ENCODE data around the gene FAM187B. TPM values are rescaled to one million over a fixed set of nuclear protein-coding genes. Genes with fewer than 3 reads are reported as not detected.

FAM187B gene
- total RNA-seq, 2 donors from 2014 or later: 1.1 TPM; not detected in 1

DNA sequence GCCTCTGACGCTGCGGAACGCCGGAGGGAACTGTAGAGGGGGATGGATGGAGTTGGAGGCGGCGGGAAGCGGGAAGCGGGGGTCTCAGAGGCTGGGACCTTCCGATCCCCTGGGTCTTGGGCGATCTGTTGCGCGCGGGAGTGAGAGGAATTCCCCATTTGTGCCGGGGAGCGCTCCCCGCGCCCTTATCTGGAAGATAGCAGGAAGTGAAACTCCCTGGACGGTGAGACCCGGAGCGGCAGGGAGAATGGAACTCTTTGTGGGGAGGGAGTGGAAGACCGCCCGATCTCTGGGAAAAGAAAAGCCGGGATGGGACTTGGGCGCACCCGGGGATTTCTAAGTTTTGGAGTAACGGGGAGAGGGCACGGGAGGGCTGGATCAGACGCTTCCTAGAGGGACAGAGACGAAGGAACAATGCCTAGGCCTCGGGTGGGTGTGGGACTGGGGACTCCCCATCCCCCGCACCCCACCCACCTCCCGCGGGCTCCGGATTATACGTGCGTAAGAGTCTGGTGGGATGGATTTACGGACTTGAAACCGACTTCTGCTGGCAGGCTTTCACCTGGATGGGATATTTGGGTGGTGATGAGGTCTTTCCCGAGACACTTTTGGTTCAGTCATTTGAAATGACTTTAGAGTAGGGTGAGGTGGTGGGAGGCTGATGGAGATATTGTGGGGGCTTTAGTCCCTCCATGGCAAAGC is 20.8 kb upstream of the FAM187B start:
- H3K4me3 ChIP-seq: peak overlapping the region; percentile 64 to 72
- H3K27me3 ChIP-seq (replicated peaks; ENCODE audit: insufficient read depth): no peaks in the 10 kb centered on the region
- H3K9me3 ChIP-seq: no peaks in the 10 kb centered on the region
- 5% methylated on average over 38 of the region's 39 CpGs for WGBS
- H3K36me3 ChIP-seq: no peaks in the 10 kb centered on the region
- intact Hi-C loops (cut with DNase I): no loop called here
- TF ChIP-seq CTCF (IDR thresholded peaks at IDR 0.05) (no peak), POLR2A (IDR thresholded peaks at IDR 0.05) (no peak), POLR2AphosphoS5 (IDR thresholded peaks at IDR 0.05) (no peak)
- H3K27ac ChIP-seq: peak overlapping the region; percentile 86 to 93
- no peaks in the 10 kb centered on the region for H3K4me1 ChIP-seq (replicated peaks)
- DNase-seq (ENCODE audit: low spot score): peak; percentile 26

DNA sequence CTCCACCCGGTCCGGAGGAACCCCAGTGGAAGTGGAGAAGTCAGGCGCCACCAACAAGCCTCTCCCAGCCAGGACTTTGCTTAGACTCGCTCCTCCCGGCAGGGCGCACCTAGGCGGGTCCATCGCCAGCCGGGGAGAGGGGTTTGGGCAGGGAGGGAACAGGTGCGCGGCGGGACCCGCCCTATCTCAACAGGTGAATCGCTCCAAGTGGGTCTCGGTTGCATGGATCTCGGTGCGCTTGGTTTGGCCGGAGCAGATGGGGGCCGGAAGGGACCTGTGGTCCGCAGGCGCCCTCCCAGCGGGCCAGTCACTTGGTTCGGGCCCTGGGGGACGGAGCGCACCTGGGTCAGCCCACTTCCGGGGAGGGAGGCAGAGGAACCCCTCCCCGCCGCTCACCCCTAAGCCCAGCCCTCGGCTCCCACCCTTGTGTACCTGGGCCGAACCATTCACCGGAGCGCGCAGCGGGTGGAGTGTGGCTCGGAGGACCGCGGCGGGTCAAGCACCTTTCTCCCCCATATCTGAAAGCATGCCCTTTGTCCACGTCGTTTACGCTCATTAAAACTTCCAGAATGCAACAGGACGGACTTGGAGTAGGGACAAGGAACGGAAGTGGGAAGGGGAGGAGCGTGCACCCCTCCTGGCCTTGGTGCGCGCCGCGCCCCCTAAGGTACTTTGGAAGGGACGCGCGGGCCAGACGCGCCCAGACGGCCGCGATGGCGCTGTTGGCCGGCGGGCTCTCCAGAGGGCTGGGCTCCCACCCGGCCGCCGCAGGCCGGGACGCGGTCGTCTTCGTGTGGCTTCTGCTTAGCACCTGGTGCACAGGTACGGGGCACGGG is 20.0 kb upstream of the FAM187B start, which contains the start of gene LSR:
Gene LSR (plus strand): TSS at position 693 of the 836 bp plus-strand sequence. CDS start 21 bp downstream, at position 714.
- no peaks in the 10 kb centered on the region for H3K4me1 ChIP-seq (replicated peaks)
- no peaks in the 10 kb centered on the region for H3K9me3 ChIP-seq
- peak within 1 kb of the TSS; percentile 86 to 93 for H3K27ac ChIP-seq
- TF ChIP-seq POLR2AphosphoS5 (IDR thresholded peaks at IDR 0.05) (peak; percentile 84), CTCF (IDR thresholded peaks at IDR 0.05) (peak in 3 of 4 experiments; percentile 6 to 42 (median 36)), POLR2A (IDR thresholded peaks at IDR 0.05) (peak; percentile 90)
- peak within 1 kb of the TSS; percentile 64 to 72 for H3K4me3 ChIP-seq
- intact Hi-C loops (cut with DNase I): no loop called here
- WGBS: 1% methylated on average over 38 of the region's 69 CpGs
- no peaks in the 10 kb centered on the region for H3K36me3 ChIP-seq
- no peaks in the 10 kb centered on the region for H3K27me3 ChIP-seq (replicated peaks; ENCODE audit: insufficient read depth)
- peak; percentile 93 for DNase-seq (ENCODE audit: low spot score)

DNA sequence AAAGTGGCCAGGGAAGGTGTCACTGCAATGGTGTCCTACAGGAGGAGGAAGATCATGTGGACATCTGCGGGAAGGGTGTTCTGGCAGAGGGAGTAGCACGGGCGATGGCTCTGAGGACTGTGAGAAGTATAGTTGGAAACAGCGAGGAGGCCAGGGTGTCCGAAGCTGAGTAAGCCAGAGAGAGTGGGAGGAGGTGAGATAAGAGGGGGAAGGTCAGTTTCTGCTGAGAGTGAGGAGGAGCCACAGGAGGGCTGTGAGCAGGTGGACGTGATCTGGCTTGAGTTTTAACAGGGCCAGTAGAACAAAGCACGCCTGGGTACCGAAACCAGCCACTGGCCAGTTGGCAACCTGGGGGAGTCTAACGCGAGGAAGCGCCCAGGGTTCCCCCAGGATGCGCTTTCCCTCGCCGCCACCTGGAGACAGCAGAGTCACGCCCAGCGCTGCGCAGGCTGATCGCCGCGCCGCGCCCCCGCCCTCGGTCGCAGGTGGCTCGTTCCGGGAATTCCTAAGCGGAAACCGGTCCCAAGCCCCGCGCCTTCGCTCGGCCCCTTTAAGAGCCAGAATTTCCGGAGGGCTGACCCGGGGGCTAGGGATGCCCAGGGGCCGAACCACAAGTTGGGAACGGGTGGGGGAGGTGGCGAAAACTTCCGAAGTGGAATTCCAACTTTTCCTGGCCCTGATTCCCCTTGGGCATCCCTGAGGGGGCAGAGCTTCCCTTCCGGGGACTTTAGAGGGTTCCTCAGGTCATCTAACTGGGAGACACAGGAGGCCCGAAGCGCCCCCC is 19.2 kb upstream of the FAM187B start:
- H3K27me3 ChIP-seq (replicated peaks; ENCODE audit: insufficient read depth): no peaks in the 10 kb centered on the region
- intact Hi-C loops (cut with DNase I): no loop called here
- peak; percentile 88 for DNase-seq (ENCODE audit: low spot score)

More for the DNA sequence above, 19.2 kb upstream of the FAM187B start:
- TF ChIP-seq POLR2A (IDR thresholded peaks at IDR 0.05) (peak; percentile 15), POLR2AphosphoS5 (IDR thresholded peaks at IDR 0.05) (peak; percentile 82), CTCF (IDR thresholded peaks at IDR 0.05) (peak in 3 of 4 experiments; percentile 48 to 84 (median 68))
- peak overlapping the region; percentile 86 to 93 for H3K27ac ChIP-seq
- no peaks in the 10 kb centered on the region for H3K9me3 ChIP-seq
- no peaks in the 10 kb centered on the region for H3K36me3 ChIP-seq
- H3K4me3 ChIP-seq: peak overlapping the region; percentile 64 to 72
- H3K4me1 ChIP-seq (replicated peaks): no peaks in the 10 kb centered on the region
- WGBS: 1% methylated on average over 37 of the region's 42 CpGs

Data from prostate gland (tissue), 2 donors.